ENCODE results near the gene AP4E1.
A peak's percentile ranks its signal among the peaks of the same experiment; 100 is the strongest.

AP4E1 gene

GRCh38 chr15:50964075-50964474, 55.6 kb downstream of the AP4E1 start:
- Histone ChIP-seq H3K4me1 (ENCODE audit: control insufficient read depth, insufficient read depth, low read length) (no peaks in the 10 kb centered on the region), H3K27ac (ENCODE audit: extremely low read depth, low read depth, low read length) (no peak overlapping the region), H3K9me3 (ENCODE audit: control insufficient read depth, insufficient read depth, low read depth, low read length) (no peaks in the 10 kb centered on the region), H3K36me3 (ENCODE audit: control insufficient read depth in 2 of 2, insufficient read depth in 1 of 2, low read length in 2 of 2) (peaks cover 3 to 14% of the 10 kb centered on the region in 2 experiments; a peak in 2 of 3 replicates), H3K4me3 (ENCODE audit: low read depth, low read length) (no peak overlapping the region)
- peak; percentile 66; the same call in 1 of the 2 replicates for TF ChIP-seq ZNF280D (tag by site-specific recombination; IDR thresholded peaks at IDR 0.05)
- TF ChIP-seq ZNF626 (tag by site-specific recombination; IDR thresholded peaks at IDR 0.05), result no peak
- TF ChIP-seq ZNF510 (tag by site-specific recombination; IDR thresholded peaks at IDR 0.05; ENCODE audit: insufficient replicate concordance), result no peak
- peak; percentile 69 for TF ChIP-seq SETDB1 (IDR thresholded peaks at IDR 0.05; ENCODE audit: insufficient read length, low read length)
- TF ChIP-seq KLF10 (tag by site-specific recombination; IDR thresholded peaks at IDR 0.05), result no peak
- TF ChIP-seq ZNF280C (tag by site-specific recombination; IDR thresholded peaks at IDR 0.05), result no peak
- TF ChIP-seq ZNF248 (tag by site-specific recombination; IDR thresholded peaks at IDR 0.05), result no peak
- TF ChIP-seq HOXD13 (CRISPR knock-in tag; IDR thresholded peaks at IDR 0.05; ENCODE audit: borderline replicate concordance), result no peak
- TF ChIP-seq ZNF211 (tag by site-specific recombination; IDR thresholded peaks at IDR 0.05; ENCODE audit: low read depth), result no peak
- TF ChIP-seq ZNF664 (tag by site-specific recombination; IDR thresholded peaks at IDR 0.05), result no peak
- TF ChIP-seq ZNF501 (tag by site-specific recombination; IDR thresholded peaks at IDR 0.05), result no peak
- TF ChIP-seq GLI2 (tag by site-specific recombination; IDR thresholded peaks at IDR 0.05; ENCODE audit: borderline replicate concordance, low read depth), result no peak
- TF ChIP-seq PRDM10 (tag by site-specific recombination; IDR thresholded peaks at IDR 0.05), result no peak
- no peak for TF ChIP-seq ZNF133 (tag by site-specific recombination; IDR thresholded peaks at IDR 0.05)
- CTCF ChIA-PET, result no interaction called here
- POLR2A ChIA-PET, result no interaction called here

GRCh38 chr15:50968353-50968752, 59.9 kb downstream of the AP4E1 start:
- Histone ChIP-seq H3K36me3 (ENCODE audit: control insufficient read depth in 2 of 2, insufficient read depth in 1 of 2, low read length in 2 of 2) (peaks cover 4 to 12% of the 10 kb centered on the region in 2 experiments), H3K4me1 (ENCODE audit: control insufficient read depth, insufficient read depth, low read length) (no peaks in the 10 kb centered on the region), H3K27ac (ENCODE audit: extremely low read depth, low read depth, low read length) (no peak overlapping the region), H3K4me3 (ENCODE audit: low read depth, low read length) (no peak overlapping the region), H3K9me3 (ENCODE audit: control insufficient read depth, insufficient read depth, low read depth, low read length) (no peaks in the 10 kb centered on the region)
- ChIA-PET POLR2A (no interaction called here), CTCF (interaction anchor here (1.2 kb wide), 1 partner anchor 11 kb away, joined by 4 read pairs; no protein-coding TSS in a partner anchor)
- TF ChIP-seq ZNF843 (tag by site-specific recombination; IDR thresholded peaks at IDR 0.05), result no peak
- TF ChIP-seq ZNF398 (tag by site-specific recombination; IDR thresholded peaks at IDR 0.05), result no peak
- TF ChIP-seq OVOL3 (tag by site-specific recombination; IDR thresholded peaks at IDR 0.05), result no peak
- no peak for TF ChIP-seq PRDM2 (tag by site-specific recombination; IDR thresholded peaks at IDR 0.05; ENCODE audit: borderline replicate concordance)
